Spleen (tissue), 7 donors: Measurements from ENCODE around the gene CNN3.

ENCODE experiments used
- POLR2A ChIP-seq, 3 donors: fragments of 450-650 bp; IDR thresholded peaks; one replicate each; pipeline ENCODE4 v1.5.1; 2017; ENCODE audit warnings: antibody characterized with exemption in 3 of 3, mild to moderate bottlenecking in 1 of 3
- TF ChIP-seq, protein P1 (sequence below), 11 experiments: fragments of 200-600 bp in 7 of 11; fragments of 450-650 bp in 4 of 11; sonication (generic) in 4 of 11; IDR thresholded peaks in 8 of 11; conservative IDR thresholded peaks in 3 of 11; 1 replicate in 7 of 11; 2 replicates in 4 of 11; pipeline versions ENCODE4 v1.4.0 to v1.8.0; 2016 to 2021; ENCODE audit warnings: antibody characterized with exemption in 11 of 11, inconsistent platforms in 4 of 11, mild to moderate bottlenecking in 1 of 11
- donor health status: DM: no; HTN: no; CAD: no; lungs with moderate emphysema.
- donor health status: DM: no; HTN: no; CAD: no.
- donor health status: DM: no; HTN: no; CAD: no.

DNA sequence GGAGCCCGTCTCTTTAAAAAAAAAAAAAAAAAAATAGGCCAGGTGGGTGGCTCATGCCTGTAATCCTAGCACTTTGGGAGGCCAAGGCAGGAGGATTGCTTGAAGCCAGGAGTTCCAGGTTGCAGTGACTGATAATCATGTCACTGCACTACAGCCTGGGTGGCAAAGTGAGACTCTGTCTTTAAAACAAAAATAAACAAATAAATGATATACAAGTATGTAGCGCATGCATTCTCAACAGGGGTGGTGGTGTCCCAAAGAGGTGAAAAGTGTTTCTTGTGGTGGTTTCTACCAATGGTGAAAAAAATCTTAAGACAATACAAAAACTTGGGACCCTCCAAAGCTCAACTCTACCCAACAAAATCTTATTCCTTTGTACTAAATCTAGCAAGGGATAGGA is 17.9 kb downstream of the CNN3 start:
- TF ChIP-seq, protein P1, sequence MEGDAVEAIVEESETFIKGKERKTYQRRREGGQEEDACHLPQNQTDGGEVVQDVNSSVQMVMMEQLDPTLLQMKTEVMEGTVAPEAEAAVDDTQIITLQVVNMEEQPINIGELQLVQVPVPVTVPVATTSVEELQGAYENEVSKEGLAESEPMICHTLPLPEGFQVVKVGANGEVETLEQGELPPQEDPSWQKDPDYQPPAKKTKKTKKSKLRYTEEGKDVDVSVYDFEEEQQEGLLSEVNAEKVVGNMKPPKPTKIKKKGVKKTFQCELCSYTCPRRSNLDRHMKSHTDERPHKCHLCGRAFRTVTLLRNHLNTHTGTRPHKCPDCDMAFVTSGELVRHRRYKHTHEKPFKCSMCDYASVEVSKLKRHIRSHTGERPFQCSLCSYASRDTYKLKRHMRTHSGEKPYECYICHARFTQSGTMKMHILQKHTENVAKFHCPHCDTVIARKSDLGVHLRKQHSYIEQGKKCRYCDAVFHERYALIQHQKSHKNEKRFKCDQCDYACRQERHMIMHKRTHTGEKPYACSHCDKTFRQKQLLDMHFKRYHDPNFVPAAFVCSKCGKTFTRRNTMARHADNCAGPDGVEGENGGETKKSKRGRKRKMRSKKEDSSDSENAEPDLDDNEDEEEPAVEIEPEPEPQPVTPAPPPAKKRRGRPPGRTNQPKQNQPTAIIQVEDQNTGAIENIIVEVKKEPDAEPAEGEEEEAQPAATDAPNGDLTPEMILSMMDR (IDR thresholded peaks at IDR 0.05 in 8 of 11, conservative IDR thresholded peaks at IDR 0.05 in 3 of 11), result no peak
- no peak for TF ChIP-seq POLR2A (IDR thresholded peaks at IDR 0.05)
